ENCODE data around the gene COA6.

GRCh38 chr1:234345237-234345636, 28.0 kb upstream of the COA6 start:
- TF ChIP-seq CTCF (IDR thresholded peaks at IDR 0.05 in 4 of 5, conservative IDR thresholded peaks at IDR 0.05 in 1 of 5) (no peak), POLR2A (IDR thresholded peaks at IDR 0.05) (no peak)
